GM19035 (cell line): ENCODE data around the gene TBC1D19.

Experiments
- ATAC-seq: cut with Tn5 transposase; IDR thresholded peaks from one replicate; pipeline ENCODE4 v1.9.1; 2021; ENCODE audit not compliant: unreplicated experiment

The TBC1D19 gene

GRCh38 chr4:26779224-26779623 is 195.3 kb downstream of the TBC1D19 start:
- ATAC-seq: no peak

- no peak for ATAC-seq
Observed at GRCh38 chr4:26779674-26780073, 195.8 kb downstream of the TBC1D19 start.

- peak; percentile 78 for ATAC-seq
Observed at GRCh38 chr4:26780539-26780938, 196.7 kb downstream of the TBC1D19 start.

- no peak for ATAC-seq
Observed at GRCh38 chr4:26782168-26782829, 198.4 kb downstream of the TBC1D19 start.

- ATAC-seq: no peak
Observed at GRCh38 chr4:26782830-26783202, 198.9 kb downstream of the TBC1D19 start.

GRCh38 chr4:26784207-26784865 is 200.5 kb downstream of the TBC1D19 start:
- no peak for ATAC-seq

- ATAC-seq: no peak
Observed at GRCh38 chr4:26785312-26785711, 201.4 kb downstream of the TBC1D19 start.

GRCh38 chr4:26785810-26786209 is 201.9 kb downstream of the TBC1D19 start:
- no peak for ATAC-seq

- no peak for ATAC-seq
Observed at GRCh38 chr4:26786916-26787315, 203.0 kb downstream of the TBC1D19 start.

GRCh38 chr4:26787461-26788340 is 203.8 kb downstream of the TBC1D19 start:
- no peak for ATAC-seq

- ATAC-seq: no peak
Observed at GRCh38 chr4:26788341-26788733, 204.5 kb downstream of the TBC1D19 start.

GRCh38 chr4:26789208-26789607 is 205.3 kb downstream of the TBC1D19 start:
- no peak for ATAC-seq

- ATAC-seq: no peak
Observed at GRCh38 chr4:26791346-26791745, 207.5 kb downstream of the TBC1D19 start.

- ATAC-seq: no peak
Observed at GRCh38 chr4:26792639-26793038, 208.8 kb downstream of the TBC1D19 start.

GRCh38 chr4:26793735-26794134 is 209.9 kb downstream of the TBC1D19 start:
- no peak for ATAC-seq

GRCh38 chr4:26796081-26796480 is 212.2 kb downstream of the TBC1D19 start:
- no peak for ATAC-seq

- no peak for ATAC-seq
Observed at GRCh38 chr4:26802790-26803189, 218.9 kb downstream of the TBC1D19 start.

GRCh38 chr4:26803211-26803861 is 219.5 kb downstream of the TBC1D19 start:
- no peak for ATAC-seq

- ATAC-seq: no peak
Observed at GRCh38 chr4:26804451-26804850, 220.6 kb downstream of the TBC1D19 start.

- no peak for ATAC-seq
Observed at GRCh38 chr4:26804925-26805324, 221.0 kb downstream of the TBC1D19 start.
